Panc1 (cell line): Measurements from ENCODE around the gene SLC12A7. TPM values are rescaled to one million over a fixed set of nuclear protein-coding genes. Genes with fewer than 3 reads are reported as not detected.

Source experiments
- ATAC-seq: fragments of 200-7000 bp; cut with Tn5 transposase; 2 replicates; pipeline ENCODE4 v1.9.1; 2020; ENCODE audit warnings: mild to moderate bottlenecking, moderate library complexity
- BruUV-seq: library from RNA; stranded (reverse); fragments of 400-500 nt; replicated peaks from 2 replicates; lab custom pipeline; 2021; lab: Mats Ljungman, UMichigan
- CTCF ChIA-PET: fragments of 300-600 bp; sonication (Branson Sonifier 250); formaldehyde crosslinking; loops from one replicate; lab custom pipeline; 2022; ENCODE audit warnings: antibody characterized with exemption; lab: Charles Lee
- POLR2A ChIA-PET: fragments of 300-600 bp; sonication (Branson Sonifier 250); formaldehyde crosslinking; loops from one replicate; lab custom pipeline; 2022; ENCODE audit warnings: antibody characterized with exemption; lab: Charles Lee
- DNase-seq: peaks from one replicate; pipeline ENCODE4 v3.0.0-alpha.2; 2010; ENCODE audit warnings: low read depth, low spot score
- H3K27ac ChIP-seq: 2 replicates; pipeline ENCODE4 v1.5.1; 2011; ENCODE audit warnings: mild to moderate bottlenecking, low read length, inconsistent platforms
- H3K27me3 ChIP-seq: fragments of 200-500 bp; sonication (Bioruptor generic); 2 replicates; pipeline ENCODE4 v1.6.0; 2014; ENCODE audit warnings: low read length, inconsistent platforms; ENCODE audit not compliant: control insufficient read depth, insufficient read depth
- H3K36me3 ChIP-seq: fragments of 200-500 bp; sonication (Bioruptor generic); 2 replicates; pipeline ENCODE4 v1.5.1; 2014; ENCODE audit warnings: inconsistent platforms, mild to moderate bottlenecking, low read length, moderate library complexity; ENCODE audit not compliant: control insufficient read depth, insufficient read depth
- H3K4me1 ChIP-seq: 2 replicates; pipeline ENCODE4 v1.5.1; 2011; ENCODE audit warnings: inconsistent platforms, mild to moderate bottlenecking, low read length, moderate library complexity; ENCODE audit not compliant: control insufficient read depth, insufficient read depth
- H3K4me3 ChIP-seq, 2 experiments: 2 replicates each; pipeline ENCODE4 v1.5.1; 2011 to 2012; ENCODE audit warnings: low read depth in 2 of 2, low read length in 2 of 2, mild to moderate bottlenecking in 2 of 2, inconsistent platforms in 1 of 2, moderate library complexity in 1 of 2
- H3K9me3 ChIP-seq: fragments of 200-500 bp; sonication (Bioruptor generic); 2 replicates; pipeline ENCODE4 v1.5.1; 2014; ENCODE audit warnings: low read depth, mild to moderate bottlenecking, inconsistent platforms, low read length, moderate library complexity; ENCODE audit not compliant: control insufficient read depth, insufficient read depth
- CTCF ChIP-seq: fragments of 450-650 bp; IDR thresholded peaks from 2 replicates; pipeline ENCODE4 v1.5.1; 2017; ENCODE audit warnings: mild to moderate bottlenecking
- POLR2AphosphoS5 ChIP-seq: IDR thresholded peaks from 2 replicates; pipeline ENCODE4 v1.6.1; 2012; ENCODE audit warnings: mild to moderate bottlenecking, low read depth, low read length, moderate library complexity
- REST ChIP-seq, 2 experiments: IDR thresholded peaks; 2 replicates each; pipeline ENCODE4 v1.6.1; 2011 to 2012; ENCODE audit warnings: low read depth in 2 of 2, control low read depth in 1 of 2, low read length in 1 of 2, mild to moderate bottlenecking in 1 of 2, moderate library complexity in 1 of 2; ENCODE audit not compliant: insufficient read depth in 1 of 2
- SIN3A ChIP-seq: IDR thresholded peaks from 2 replicates; pipeline ENCODE4 v1.6.1; 2012; ENCODE audit warnings: low read depth, mild to moderate bottlenecking, low read length, moderate library complexity, borderline replicate concordance; ENCODE audit not compliant: insufficient read depth
- TCF7L2 ChIP-seq: IDR thresholded peaks from 2 replicates; pipeline ENCODE4 v1.6.1; 2011; ENCODE audit warnings: mild to moderate bottlenecking, low read depth, low read length, inconsistent platforms
- in situ Hi-C: cut with HindIII; loops from 2 replicates; pipeline ENCODE4 v1.10.0; 2016; ENCODE audit warnings: low sequenced_read_pairs, low pct_unique_long_range_greater_than_20kb
- intact Hi-C: fragments of 100-400 bp; cut with micrococcal nuclease; formaldehyde crosslinking; loops from one replicate; pipeline ENCODE4 v1.10.0; 2022; ENCODE audit not compliant: unreplicated experiment
- total RNA-seq: library from RNA; stranded (reverse); gene quantifications from one replicate; pipeline ENCODE4 v1.2.1, GENCODE V29; 2021; ENCODE audit not compliant: unreplicated experiment

Gene SLC12A7
- total RNA-seq, 1 experiment from 2014 or later = 297 TPM

- no TSS peak for BruUV-seq
- intact Hi-C loops = loop anchor here (5.0 kb wide), 1 partner anchor 38 kb away; no protein-coding TSS in a partner anchor
- no peak for DNase-seq
- Histone ChIP-seq H3K4me3 (peak overlapping the region in 1 of 2 experiments; percentile 78; a peak in 2 of 4 replicates), H3K9me3 (no peaks in the 10 kb centered on the region), H3K36me3 (no peaks in the 10 kb centered on the region), H3K27me3 (no peaks in the 10 kb centered on the region), H3K4me1 (peaks cover 74% of the 10 kb centered on the region), H3K27ac (peak overlapping the region; percentile 100)
- in situ Hi-C loops = no loop called here
- POLR2A ChIA-PET = no interaction called here
- CTCF ChIA-PET = no interaction called here
- ATAC-seq = no peak
- 0 out of 2 replicates have a peak, but pooled peaks have one; percentile 20 for TF ChIP-seq POLR2AphosphoS5
- TF ChIP-seq SIN3A = no peak
Measured at GRCh38 chr5:1104327-1105006, 7.4 kb downstream of the SLC12A7 start.

- intact Hi-C loops = loop anchor here (5.0 kb wide), 1 partner anchor 39 kb away; no protein-coding TSS in a partner anchor
- DNase-seq (no peak), ATAC-seq (peak; percentile 1; the same call in 1 of the 2 replicates)
- H3K27ac ChIP-seq = peak overlapping the region; percentile 100
- H3K4me1 ChIP-seq = peaks cover 77% of the 10 kb centered on the region
- ChIA-PET CTCF (no interaction called here), POLR2A (no interaction called here)
- H3K4me3 ChIP-seq = peak overlapping the region; percentile 2 to 69; a peak in 2 of 4 replicates
- in situ Hi-C loops = no loop called here
- no peaks in the 10 kb centered on the region for H3K9me3 ChIP-seq
- TF ChIP-seq TCF7L2 (no peak), SIN3A (no peak), CTCF (no peak), POLR2AphosphoS5 (no peak), REST (IDR thresholded peaks at IDR 0.05; ENCODE audit: insufficient read depth in 1 of 2, low read depth in 2 of 2, low read length in 1 of 2) (no peak)
- BruUV-seq = no TSS peak
- no peaks in the 10 kb centered on the region for H3K36me3 ChIP-seq
- H3K27me3 ChIP-seq = no peaks in the 10 kb centered on the region
Measured at GRCh38 chr5:1103505-1104326, 8.1 kb downstream of the SLC12A7 start.
